GM19351 (cell line): ENCODE results near the gene EVA1A.

Experiments used
- ATAC-seq: cut with Tn5 transposase; IDR thresholded peaks from one replicate; pipeline ENCODE4 v1.9.1; 2021; ENCODE audit warnings: mild to moderate bottlenecking, moderate library complexity; ENCODE audit not compliant: unreplicated experiment

EVA1A gene

GRCh38 chr2:75458201-75458600 is 102.5 kb downstream of the EVA1A start:
- no peak for ATAC-seq

DNA sequence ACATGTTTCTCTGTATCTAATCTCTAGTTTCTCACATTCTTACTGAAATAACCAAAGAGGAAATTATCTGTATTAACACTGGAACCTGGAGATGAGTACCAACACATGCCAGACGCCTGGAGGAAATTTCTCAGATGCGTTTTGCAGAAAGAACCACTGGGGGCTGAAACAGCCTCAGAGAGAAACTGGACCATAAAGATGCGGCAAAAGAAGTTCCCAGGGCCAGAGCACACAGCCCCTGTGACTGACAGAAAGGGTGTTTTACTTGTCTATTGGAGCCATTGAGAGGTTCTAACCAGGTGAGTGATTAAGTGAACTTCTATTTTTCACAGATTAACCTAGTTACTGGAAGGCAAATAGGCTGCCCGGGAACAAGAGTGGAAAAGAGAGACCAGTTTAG is 103.9 kb downstream of the EVA1A start:
- no peak for ATAC-seq

- no peak for ATAC-seq
Measured at GRCh38 chr2:75456111-75456510, 104.6 kb downstream of the EVA1A start.

GRCh38 chr2:75454241-75454620 is 106.5 kb downstream of the EVA1A start:
- no peak for ATAC-seq

- ATAC-seq: no peak
Measured at GRCh38 chr2:75453384-75454240, 107.1 kb downstream of the EVA1A start.

- no peak for ATAC-seq
Measured at GRCh38 chr2:75450068-75450467, 110.7 kb downstream of the EVA1A start.

DNA sequence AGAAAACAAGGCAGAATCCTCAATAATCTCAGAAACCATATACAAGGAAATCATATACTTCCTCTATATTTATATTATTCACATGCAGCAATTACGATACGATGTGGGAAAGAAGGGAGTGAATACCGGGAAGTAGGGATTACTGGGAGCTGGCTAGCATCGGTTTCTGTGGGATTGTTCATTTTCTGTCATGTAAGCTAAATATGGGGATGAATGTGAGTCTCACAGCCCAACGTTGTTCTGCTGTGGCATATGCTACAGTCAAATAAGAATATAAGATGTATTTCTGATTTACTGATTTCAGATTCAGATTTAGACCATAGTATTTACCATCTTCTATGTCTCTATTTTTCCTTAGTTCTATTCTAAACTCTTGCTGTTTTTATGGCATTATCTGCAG is 113.6 kb downstream of the EVA1A start:
- no peak for ATAC-seq
